SK-N-SH (cell line): ENCODE results near the gene ERICH3. TPM values are rescaled to one million over a fixed set of nuclear protein-coding genes. Genes with fewer than 3 reads are reported as not detected.

Experiments used
- CTCF ChIA-PET: fragments of 300-600, 350-600 bp; formaldehyde crosslinking; extraction: SDS; loops from one replicate; lab custom pipeline; 2021; lab: Yijun Ruan, JAX
- POLR2A ChIA-PET: fragments of 350-600 bp; sonication (Branson Sonifier 250); formaldehyde crosslinking; extraction: SDS; loops from one replicate; lab custom pipeline; 2020; ENCODE audit warnings: antibody characterized with exemption, inconsistent platforms; lab: Yijun Ruan, JAX
- DNase-seq: peaks from one replicate; pipeline ENCODE4 v3.0.0; 2012
- H2AFZ ChIP-seq: fragments of 200-600 bp; sonication (generic); 2 replicates; pipeline ENCODE4 v1.8.1; 2016; ENCODE audit warnings: antibody characterized with exemption, mild to moderate bottlenecking, low read depth
- H3F3A ChIP-seq: fragments of 200-600 bp; sonication (generic); replicated peaks from 2 replicates; pipeline ENCODE3; 2016; ENCODE audit warnings: antibody characterized with exemption, mild to moderate bottlenecking; ENCODE audit not compliant: insufficient read depth
- H3K27ac ChIP-seq, 2 experiments: fragments of 200-500 bp in 1 of 2; fragments of 200-600 bp in 1 of 2; sonication (Bioruptor generic) in 1 of 2; sonication (generic), shearing (Covaris generic) in 1 of 2; 2 replicates each; pipeline versions ENCODE4 v1.5.1 to v1.6.1; 2014 to 2016; ENCODE audit warnings: low read depth in 2 of 2, inconsistent platforms in 1 of 2, low read length in 1 of 2, mild to moderate bottlenecking in 1 of 2, mixed read lengths in 1 of 2
- H3K27me3 ChIP-seq: fragments of 200-600 bp; sonication (generic), shearing (Covaris generic); 2 replicates; pipeline ENCODE4 v1.6.1; 2016; ENCODE audit warnings: mixed run types; ENCODE audit not compliant: insufficient read depth
- H3K36me3 ChIP-seq, 2 experiments: fragments of 200-500 bp in 1 of 2; fragments of 200-600 bp in 1 of 2; sonication (Bioruptor generic) in 1 of 2; sonication (generic) in 1 of 2; replicated peaks in 1 of 2; 2 replicates each; pipeline versions ENCODE3 to v1.5.1; 2014 to 2016; ENCODE audit warnings: low read length in 1 of 2, mild to moderate bottlenecking in 1 of 2; ENCODE audit not compliant: insufficient read depth in 2 of 2, control insufficient read depth in 1 of 2
- H3K4me1 ChIP-seq, 2 experiments: fragments of 200-500 bp in 1 of 2; fragments of 200-600 bp in 1 of 2; sonication (Bioruptor generic) in 1 of 2; sonication (generic), shearing (Covaris generic) in 1 of 2; 2 replicates each; pipeline versions ENCODE4 v1.5.1 to v1.6.1; 2014 to 2016; ENCODE audit warnings: low read depth in 1 of 2, low read length in 1 of 2, mixed run types in 1 of 2; ENCODE audit not compliant: insufficient read depth in 2 of 2, control insufficient read depth in 1 of 2
- H3K4me2 ChIP-seq: fragments of 200-600 bp; sonication (generic), shearing (Covaris generic); 2 replicates; pipeline ENCODE4 v1.6.1; 2017; ENCODE audit warnings: mixed run types
- H3K4me3 ChIP-seq, 2 experiments: fragments of 200-500 bp in 1 of 2; fragments of 200-600 bp in 1 of 2; sonication (Bioruptor generic) in 1 of 2; sonication (generic), shearing (Covaris generic) in 1 of 2; 2 replicates each; pipeline versions ENCODE4 v1.5.1 to v1.8.1; 2014 to 2016; ENCODE audit warnings: low read depth in 2 of 2, inconsistent platforms in 1 of 2, low read length in 1 of 2, mild to moderate bottlenecking in 1 of 2, mixed read lengths in 1 of 2, moderate library complexity in 1 of 2
- H3K79me2 ChIP-seq: fragments of 200-600 bp; sonication (generic); 2 replicates; pipeline ENCODE4 v1.8.1; 2017; ENCODE audit warnings: mild to moderate bottlenecking; ENCODE audit not compliant: insufficient read depth
- H3K9ac ChIP-seq: fragments of 200-600 bp; sonication (generic); 2 replicates; pipeline ENCODE4 v1.6.1; 2017; ENCODE audit warnings: mixed run types
- H3K9me2 ChIP-seq: fragments of 200-600 bp; sonication (generic); 2 replicates; pipeline ENCODE4 v1.6.1; 2017; ENCODE audit warnings: mixed run types
- H3K9me3 ChIP-seq: fragments of 200-600 bp; sonication (generic); 2 replicates; pipeline ENCODE4 v1.6.1; 2017; ENCODE audit warnings: mixed run types, mild to moderate bottlenecking, moderate library complexity
- H4K20me1 ChIP-seq: fragments of 200-600 bp; sonication (generic); 2 replicates; pipeline ENCODE4 v1.6.1; 2017; ENCODE audit warnings: mild to moderate bottlenecking, mixed run types; ENCODE audit not compliant: insufficient read depth
- CHD2 ChIP-seq: fragments of 150-350 bp; IDR thresholded peaks from 2 replicates; pipeline ENCODE4 v1.6.1; 2018; ENCODE audit warnings: low read length; ENCODE audit not compliant: partially characterized antibody
- ELF1 ChIP-seq: IDR thresholded peaks from 2 replicates; pipeline ENCODE4 v1.4.0; 2012
- FOSL2 ChIP-seq: IDR thresholded peaks from 2 replicates; pipeline ENCODE4 v1.4.0; 2012; ENCODE audit warnings: low read depth, mild to moderate bottlenecking, moderate library complexity, borderline replicate concordance
- FOXJ3 ChIP-seq: sonication (generic); formaldehyde crosslinking; IDR thresholded peaks from 2 replicates; pipeline ENCODE4 v1.5.1; 2020; ENCODE audit warnings: mild to moderate bottlenecking, missing genetic modification reagents
- GABPA ChIP-seq: IDR thresholded peaks from 2 replicates; pipeline ENCODE4 v1.4.0; 2012; ENCODE audit warnings: low read depth, mild to moderate bottlenecking
- GATA2 ChIP-seq: sonication (generic); formaldehyde crosslinking; IDR thresholded peaks from 2 replicates; pipeline ENCODE4 v1.5.0; 2020; ENCODE audit warnings: mild to moderate bottlenecking, missing genetic modification reagents
- IRF3 ChIP-seq: fragments of 150-350 bp; IDR thresholded peaks from 2 replicates; pipeline ENCODE4 v1.6.1; 2016; ENCODE audit warnings: mild to moderate bottlenecking, low read depth, low read length
- MAX ChIP-seq: IDR thresholded peaks from 2 replicates; pipeline ENCODE4 v1.4.0; 2012; ENCODE audit warnings: low read depth
- MXI1 ChIP-seq: IDR thresholded peaks from 2 replicates; pipeline ENCODE4 v1.6.1; 2012; ENCODE audit warnings: mild to moderate bottlenecking, low read depth, low read length, improper control_type of control experiment
- NFIC ChIP-seq: IDR thresholded peaks from 2 replicates; pipeline ENCODE4 v1.4.0; 2012; ENCODE audit warnings: borderline replicate concordance
- POLR2AphosphoS5 ChIP-seq: IDR thresholded peaks from 2 replicates; pipeline ENCODE4 v1.6.1; 2012; ENCODE audit warnings: low read depth, low read length
- RAD21 ChIP-seq: IDR thresholded peaks from 2 replicates; pipeline ENCODE4 v1.6.1; 2012; ENCODE audit warnings: mild to moderate bottlenecking, low read length
- RCOR1 ChIP-seq: fragments of 150-350 bp; IDR thresholded peaks from 2 replicates; pipeline ENCODE4 v1.6.1; 2017; ENCODE audit warnings: antibody characterized with exemption, low read length
- REST ChIP-seq: IDR thresholded peaks from 2 replicates; pipeline ENCODE4 v1.6.1; 2012; ENCODE audit warnings: mild to moderate bottlenecking, low read depth, low read length, moderate library complexity
- RFX5 ChIP-seq: IDR thresholded peaks from 2 replicates; pipeline ENCODE4 v1.6.1; 2012; ENCODE audit warnings: mild to moderate bottlenecking, improper control_type of control experiment, low read length
- TCF12 ChIP-seq: IDR thresholded peaks from 2 replicates; pipeline ENCODE4 v1.4.0; 2012
- USF1 ChIP-seq: IDR thresholded peaks from 2 replicates; pipeline ENCODE4 v1.4.0; 2012; ENCODE audit warnings: low read depth, borderline replicate concordance
- YY1 ChIP-seq: IDR thresholded peaks from 2 replicates; pipeline ENCODE4 v1.4.0; 2012; ENCODE audit warnings: low read depth, mild to moderate bottlenecking
- ZBTB33 ChIP-seq: IDR thresholded peaks from 2 replicates; pipeline ENCODE4 v1.4.0; 2012; ENCODE audit warnings: low read depth, borderline replicate concordance
- WGBS: methylation state at CpG from one replicate; pipeline ENCODE4 v1.1.6; 2017; ENCODE audit warnings: low lambda C conversion rate; 5-methylcytosine and 5-hydroxymethylcytosine counted together
- polyA plus RNA-seq, 3 experiments: library from polyadenylated mRNA; depleted of rRNA; stranded (reverse); fragments of >200 nt; gene quantifications; 2 replicates each; pipeline ENCODE4 v1.2.3, GENCODE V29; 2012

ERICH3 gene
- polyA plus RNA-seq, 1 of the 3 experiments (the other 2 are of a cell fraction): not detected

GRCh38 chr1:74717626-74718025, 44.0 kb upstream of the ERICH3 start:
- Histone ChIP-seq H3K9me2 (no peaks in the 10 kb centered on the region), H3K4me1 (no peaks in the 10 kb centered on the region; a peak in 1 of 4 replicates), H2AFZ (no peak overlapping the region), H3K4me3 (no peak overlapping the region), H3K36me3 (peaks cover 55 to 65% of the 10 kb centered on the region in 2 experiments), H3K4me2 (no peak overlapping the region), H4K20me1 (no peaks in the 10 kb centered on the region), H3F3A (peaks cover 3% of the 10 kb centered on the region), H3K9me3 (no peaks in the 10 kb centered on the region), H3K9ac (no peak overlapping the region), H3K27ac (no peak overlapping the region), H3K79me2 (no peaks in the 10 kb centered on the region), H3K27me3 (no peaks in the 10 kb centered on the region)
- WGBS: 97% methylated on average over 2 of the region's 2 CpGs
- ChIA-PET POLR2A (no interaction called here), CTCF (no interaction called here)
- no peak for DNase-seq
- TF ChIP-seq TCF12: no peak
- TF ChIP-seq IRF3: no peak
- no peak for TF ChIP-seq POLR2AphosphoS5
- no peak for TF ChIP-seq ZBTB33
- TF ChIP-seq CHD2: no peak
- TF ChIP-seq USF1: no peak
- TF ChIP-seq MAX: no peak
- no peak for TF ChIP-seq YY1
- TF ChIP-seq GATA2 (CRISPR knock-in tag): no peak
- no peak for TF ChIP-seq RAD21
- TF ChIP-seq NFIC: no peak
- TF ChIP-seq RFX5: no peak
- TF ChIP-seq GABPA: no peak
- TF ChIP-seq FOSL2: no peak
- no peak for TF ChIP-seq RCOR1
- TF ChIP-seq MXI1: no peak
- no peak for TF ChIP-seq ELF1
- no peak for TF ChIP-seq FOXJ3 (CRISPR knock-in tag)
- TF ChIP-seq REST: no peak
